ENCODE measurements around the gene CRLF2.
"Not testable (repeated sequence)": the region's sequence is repeated elsewhere in the genome, so short reads cannot be mapped to it uniquely, and the experiment has no call there.

The CRLF2 gene

DNA sequence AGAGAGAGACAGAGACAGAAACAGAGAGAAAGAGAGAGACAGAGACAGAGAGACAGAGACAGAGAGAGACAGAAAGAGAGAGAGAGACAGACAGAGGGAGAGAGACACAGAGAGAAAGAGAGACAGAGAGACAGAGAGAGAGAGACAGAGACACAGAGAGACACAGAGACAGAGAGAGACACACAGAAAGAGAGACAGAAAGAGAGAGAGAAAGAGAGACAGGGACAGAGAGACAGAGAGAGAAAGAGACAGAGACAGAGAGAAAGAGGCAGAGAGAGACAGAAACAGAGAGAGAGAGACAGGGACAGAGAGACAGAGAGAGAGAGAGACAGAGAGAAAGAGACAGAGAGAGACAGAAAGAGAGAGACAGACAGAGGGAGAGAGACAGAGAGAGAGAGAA is 52.9 kb downstream of the CRLF2 start:
- H3K9me3 ChIP-seq (ENCODE audit: low read length) = no peaks in the 10 kb centered on the region
- no peak overlapping the region for H3K4me2 ChIP-seq (ENCODE audit: low read length)
- H3K4me1 ChIP-seq (ENCODE audit: insufficient read depth, low read length, severe bottlenecking) = no peaks in the 10 kb centered on the region
- H3K4me3 ChIP-seq (ENCODE audit: low read depth, low read length, poor library complexity, severe bottlenecking) = no peak overlapping the region
- no peak for TF ChIP-seq EZH2 (IDR thresholded peaks at IDR 0.05; ENCODE audit: borderline replicate concordance, low read length)
- TF ChIP-seq CTCF (IDR thresholded peaks at IDR 0.05; ENCODE audit: low read length) = no peak
- H3K79me2 ChIP-seq (ENCODE audit: insufficient read depth, low read length) = no peaks in the 10 kb centered on the region
- no peak overlapping the region for H2AFZ ChIP-seq (ENCODE audit: low read length)
- no peaks in the 10 kb centered on the region for H3K36me3 ChIP-seq (ENCODE audit: insufficient read depth, low read length)
- H3F3A ChIP-seq (ENCODE audit: insufficient read depth, low read length) = no peaks in the 10 kb centered on the region
- H3K9me2 ChIP-seq (ENCODE audit: low read depth, low read length) = no peaks in the 10 kb centered on the region
- no peak overlapping the region for H3K27ac ChIP-seq (ENCODE audit: low read depth, low read length, poor library complexity, severe bottlenecking)
- H3K9ac ChIP-seq (ENCODE audit: low read length) = no peak overlapping the region
- no peaks in the 10 kb centered on the region for H4K20me1 ChIP-seq (ENCODE audit: insufficient read depth, low read length)
- H3K27me3 ChIP-seq (ENCODE audit: insufficient read depth, low read length) = no peaks in the 10 kb centered on the region

DNA sequence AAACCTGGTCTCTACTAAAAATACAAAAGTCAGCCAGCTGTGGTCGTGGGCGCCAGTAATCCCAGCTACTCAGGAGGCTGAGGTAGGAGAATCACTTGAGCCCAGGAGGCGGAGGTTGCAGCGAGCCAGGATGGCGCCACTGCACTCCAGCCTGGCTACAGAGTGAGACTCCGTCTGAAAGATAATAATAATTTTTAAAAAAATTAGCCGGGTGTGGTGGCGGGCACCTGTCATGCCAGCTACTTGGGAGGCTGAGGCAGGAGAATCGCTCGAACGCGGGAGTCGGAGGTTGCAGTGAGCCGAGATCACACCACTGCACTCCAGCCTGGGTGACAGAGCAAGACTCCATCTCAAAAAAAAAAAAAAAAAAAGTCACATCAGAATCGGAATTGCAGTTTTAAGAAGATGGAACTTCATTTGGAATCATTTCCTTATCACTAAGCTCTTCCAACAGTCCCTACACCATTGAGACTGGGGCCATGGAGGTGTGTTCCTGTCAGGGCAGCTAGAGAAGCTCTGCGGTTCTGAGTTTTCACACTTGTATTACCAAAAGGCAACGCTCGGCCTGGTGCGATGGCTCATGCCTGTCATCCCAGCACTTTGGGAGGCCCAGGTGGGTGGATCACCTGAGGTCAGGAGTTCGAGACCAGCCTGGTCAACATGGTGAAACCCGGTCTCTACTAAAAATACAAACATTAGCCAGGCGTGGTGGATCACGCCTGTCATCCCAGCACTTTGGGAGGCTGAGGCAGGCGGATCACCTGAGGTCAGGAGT is 55.6 kb downstream of the CRLF2 start:
- not testable (repeated sequence) for H3K9me3 ChIP-seq (ENCODE audit: low read length); H3K27ac ChIP-seq (ENCODE audit: low read depth, low read length, poor library complexity, severe bottlenecking); H3K4me3 ChIP-seq (ENCODE audit: low read depth, low read length, poor library complexity, severe bottlenecking); H3K79me2 ChIP-seq (ENCODE audit: insufficient read depth, low read length); H3F3A ChIP-seq (ENCODE audit: insufficient read depth, low read length); H3K36me3 ChIP-seq (ENCODE audit: insufficient read depth, low read length); H3K4me2 ChIP-seq (ENCODE audit: low read length); H3K4me1 ChIP-seq (ENCODE audit: insufficient read depth, low read length, severe bottlenecking); H2AFZ ChIP-seq (ENCODE audit: low read length); H3K9me2 ChIP-seq (ENCODE audit: low read depth, low read length); H3K9ac ChIP-seq (ENCODE audit: low read length); H3K27me3 ChIP-seq (ENCODE audit: insufficient read depth, low read length); H4K20me1 ChIP-seq (ENCODE audit: insufficient read depth, low read length)

GRCh38 chrX:1153940-1154339 is 58.5 kb downstream of the CRLF2 start:
- Histone ChIP-seq H2AFZ (ENCODE audit: low read length) (no peak overlapping the region), H3K36me3 (ENCODE audit: insufficient read depth, low read length) (no peaks in the 10 kb centered on the region), H3K9ac (ENCODE audit: low read length) (no peak overlapping the region), H3K4me2 (ENCODE audit: low read length) (no peak overlapping the region), H4K20me1 (ENCODE audit: insufficient read depth, low read length) (no peaks in the 10 kb centered on the region), H3K4me3 (ENCODE audit: low read depth, low read length, poor library complexity, severe bottlenecking) (no peak overlapping the region), H3K9me2 (ENCODE audit: low read depth, low read length) (no peaks in the 10 kb centered on the region), H3K27ac (ENCODE audit: low read depth, low read length, poor library complexity, severe bottlenecking) (no peak overlapping the region), H3K4me1 (ENCODE audit: insufficient read depth, low read length, severe bottlenecking) (no peaks in the 10 kb centered on the region), H3K27me3 (ENCODE audit: insufficient read depth, low read length) (no peaks in the 10 kb centered on the region), H3K79me2 (ENCODE audit: insufficient read depth, low read length) (no peaks in the 10 kb centered on the region), H3K9me3 (ENCODE audit: low read length) (no peaks in the 10 kb centered on the region), H3F3A (ENCODE audit: insufficient read depth, low read length) (no peaks in the 10 kb centered on the region)
- no peak for TF ChIP-seq CTCF (IDR thresholded peaks at IDR 0.05; ENCODE audit: low read length)
- no peak for TF ChIP-seq EZH2 (IDR thresholded peaks at IDR 0.05; ENCODE audit: borderline replicate concordance, low read length)

DNA sequence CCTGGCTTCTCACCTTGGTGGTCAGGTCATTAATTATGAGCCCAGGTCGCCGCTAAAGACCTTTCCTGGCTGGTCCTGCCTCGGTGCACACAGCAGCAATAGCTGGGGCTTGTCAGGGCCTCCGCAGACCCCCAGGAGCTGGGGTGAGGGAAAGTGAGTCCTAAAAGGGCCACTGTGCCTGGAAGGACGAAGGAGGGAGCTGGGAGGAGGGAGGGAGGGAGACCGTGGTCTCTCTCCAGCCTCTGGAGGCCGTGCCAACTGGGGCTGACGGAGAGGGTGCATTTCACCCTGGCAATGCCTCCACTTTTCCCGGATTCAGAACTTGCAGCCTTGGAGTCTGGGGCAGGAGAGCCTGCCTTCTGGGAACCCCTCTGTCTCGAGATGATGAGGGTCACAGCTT is 60.4 kb downstream of the CRLF2 start:
- Histone ChIP-seq H3K36me3 (ENCODE audit: insufficient read depth, low read length) (no peaks in the 10 kb centered on the region), H3K79me2 (ENCODE audit: insufficient read depth, low read length) (no peaks in the 10 kb centered on the region), H3K9me3 (ENCODE audit: low read length) (no peaks in the 10 kb centered on the region), H3K4me2 (ENCODE audit: low read length) (no peak overlapping the region), H3K27me3 (ENCODE audit: insufficient read depth, low read length) (no peaks in the 10 kb centered on the region), H4K20me1 (ENCODE audit: insufficient read depth, low read length) (no peaks in the 10 kb centered on the region), H3K4me3 (ENCODE audit: low read depth, low read length, poor library complexity, severe bottlenecking) (no peak overlapping the region), H2AFZ (ENCODE audit: low read length) (no peak overlapping the region), H3K27ac (ENCODE audit: low read depth, low read length, poor library complexity, severe bottlenecking) (no peak overlapping the region), H3K9ac (ENCODE audit: low read length) (no peak overlapping the region), H3K9me2 (ENCODE audit: low read depth, low read length) (no peaks in the 10 kb centered on the region), H3F3A (ENCODE audit: insufficient read depth, low read length) (no peaks in the 10 kb centered on the region), H3K4me1 (ENCODE audit: insufficient read depth, low read length, severe bottlenecking) (no peaks in the 10 kb centered on the region)
- TF ChIP-seq EZH2 (IDR thresholded peaks at IDR 0.05; ENCODE audit: borderline replicate concordance, low read length) (no peak), CTCF (IDR thresholded peaks at IDR 0.05; ENCODE audit: low read length) (no peak)

Measured in OCI-LY1 (cell line).